ENCODE results near the gene P2RY6.
"Not testable (repeated sequence)": the region's sequence is repeated elsewhere in the genome, so short reads cannot be mapped to it uniquely, and the experiment has no call there.

Gene P2RY6, protein sequence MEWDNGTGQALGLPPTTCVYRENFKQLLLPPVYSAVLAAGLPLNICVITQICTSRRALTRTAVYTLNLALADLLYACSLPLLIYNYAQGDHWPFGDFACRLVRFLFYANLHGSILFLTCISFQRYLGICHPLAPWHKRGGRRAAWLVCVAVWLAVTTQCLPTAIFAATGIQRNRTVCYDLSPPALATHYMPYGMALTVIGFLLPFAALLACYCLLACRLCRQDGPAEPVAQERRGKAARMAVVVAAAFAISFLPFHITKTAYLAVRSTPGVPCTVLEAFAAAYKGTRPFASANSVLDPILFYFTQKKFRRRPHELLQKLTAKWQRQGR

DNA sequence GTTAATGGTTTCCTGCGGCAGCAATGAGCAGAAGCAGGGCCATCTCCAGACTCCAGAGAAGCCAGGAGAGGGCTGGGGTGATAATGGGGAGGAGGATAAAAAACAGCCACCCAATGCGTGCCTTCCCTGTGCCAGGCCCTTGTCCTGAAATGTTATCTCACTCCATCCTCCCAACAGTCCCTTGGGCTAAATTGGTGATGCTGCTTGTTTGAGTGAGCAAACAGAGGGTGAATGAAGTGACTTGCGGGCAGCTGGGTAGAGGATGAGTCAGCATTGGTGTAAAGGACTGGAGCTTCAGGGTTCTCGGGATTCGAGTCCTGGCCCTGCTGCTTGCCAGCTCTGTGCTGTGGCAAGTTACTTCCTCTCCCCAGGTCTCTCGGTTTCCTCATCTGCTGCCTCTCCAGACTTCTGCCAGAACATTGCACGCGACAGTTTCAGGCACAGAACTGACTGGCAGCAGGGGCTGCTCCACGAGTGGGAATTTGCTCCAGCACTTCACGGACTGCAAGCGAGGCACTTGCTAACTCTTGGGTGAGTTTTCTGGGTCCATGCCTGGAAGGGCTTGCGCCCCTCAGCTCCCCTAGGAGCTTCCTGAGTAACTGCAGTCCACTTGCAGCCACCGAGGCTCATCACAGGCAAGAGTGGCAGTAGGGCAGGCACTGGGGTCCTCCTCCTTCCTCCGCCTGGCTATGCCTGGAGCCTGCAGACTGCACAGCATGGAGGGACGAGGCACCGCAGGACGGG lies at the start of gene P2RY6:
P2RY6 (plus strand) TSS at position 403 of the 744 bp plus-strand sequence. CDS start 24,181 bp downstream, outside the sequence.
- peak; percentile 66 to 71 for DNase-seq

DNA sequence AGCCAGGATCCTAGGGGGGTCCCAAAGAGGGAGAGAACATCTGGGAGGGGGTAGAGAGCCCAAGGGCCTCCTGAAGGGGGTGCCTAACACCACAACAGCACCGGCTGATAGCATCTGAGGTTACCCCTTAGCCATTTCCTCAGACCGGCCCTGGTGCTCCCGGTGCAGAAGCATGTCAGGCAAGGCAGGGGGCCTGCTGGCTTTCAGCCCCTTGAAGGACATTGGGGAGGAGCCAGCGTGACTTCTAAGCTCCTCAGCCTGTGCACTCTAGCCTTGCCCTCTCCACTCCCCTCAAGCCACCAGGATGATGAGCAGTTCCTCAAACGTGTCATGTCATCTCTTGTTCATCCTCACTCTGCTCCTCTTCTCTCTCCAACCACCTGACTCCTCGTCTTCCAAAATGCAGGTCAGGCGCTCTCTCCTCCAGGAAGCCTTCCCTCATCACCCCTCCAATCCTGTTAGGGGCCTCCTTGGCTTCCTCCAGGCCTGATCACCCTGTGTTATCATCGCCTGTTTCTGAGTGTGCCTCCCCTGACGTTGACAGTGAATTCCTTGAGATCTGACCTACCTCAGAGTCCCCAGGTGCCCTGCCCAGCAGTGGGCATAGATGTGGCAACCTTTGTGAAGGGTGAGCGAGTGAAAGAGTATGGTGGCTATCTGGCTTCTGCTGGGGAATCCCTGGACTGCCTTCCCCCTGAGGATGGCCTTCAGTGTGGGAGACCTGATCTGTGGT lies 48.0 kb upstream of the P2RY6 start:
- DNase-seq: no peak

DNA sequence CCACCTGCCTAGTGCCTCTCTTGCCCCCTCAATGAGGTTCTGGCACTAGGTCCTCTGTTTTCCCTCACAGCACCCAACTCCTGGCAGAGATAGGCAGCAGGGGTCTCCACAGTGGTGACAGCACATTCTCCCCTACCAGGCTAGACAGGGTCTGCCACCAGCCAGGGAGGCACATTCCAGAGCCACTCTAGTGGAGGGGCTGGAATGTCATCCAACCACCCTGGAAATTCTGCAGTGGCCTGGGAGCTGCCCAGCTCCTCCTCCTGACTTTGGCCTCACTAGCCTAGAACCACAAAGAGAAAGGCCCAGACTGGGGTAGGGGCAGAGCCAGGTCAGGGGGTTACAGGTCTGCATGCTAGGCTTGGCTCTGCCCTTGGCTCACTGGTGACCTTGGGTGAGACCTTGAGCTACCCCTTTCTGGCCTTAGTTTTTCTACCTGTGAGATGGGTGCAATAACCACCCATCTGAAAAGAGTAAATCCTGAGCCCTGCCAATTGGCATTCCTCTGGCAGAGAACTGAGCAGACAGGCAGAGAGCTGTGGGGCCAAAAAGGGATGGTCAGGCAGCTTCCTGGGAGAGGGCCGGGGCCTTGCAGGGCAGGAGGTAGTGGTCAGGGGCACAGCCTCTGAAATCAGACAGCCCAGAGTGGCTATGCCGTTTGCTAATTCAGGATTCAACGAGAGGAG lies 47.0 kb upstream of the P2RY6 start:
- no peak for DNase-seq

DNA sequence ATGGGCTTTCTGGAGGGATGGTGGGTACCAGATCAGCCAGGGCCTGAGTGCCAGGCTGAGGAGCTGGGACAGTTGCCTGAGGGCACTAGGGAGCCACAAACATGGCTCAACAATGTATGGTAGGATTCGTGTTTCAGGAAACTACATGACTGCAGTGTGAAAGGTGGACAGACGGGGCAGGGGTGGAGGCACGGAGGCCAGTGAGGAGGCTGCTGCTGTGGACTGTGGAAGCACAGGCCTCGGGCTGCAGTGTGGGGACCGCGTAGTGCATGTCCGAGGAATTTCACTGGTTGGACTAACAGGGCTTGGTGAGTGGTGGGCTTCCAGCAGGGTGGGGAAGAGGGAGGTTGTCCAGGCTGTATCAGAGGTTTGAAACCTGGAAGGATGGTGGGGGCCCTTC lies 46.3 kb upstream of the P2RY6 start:
- no peak for DNase-seq

DNA sequence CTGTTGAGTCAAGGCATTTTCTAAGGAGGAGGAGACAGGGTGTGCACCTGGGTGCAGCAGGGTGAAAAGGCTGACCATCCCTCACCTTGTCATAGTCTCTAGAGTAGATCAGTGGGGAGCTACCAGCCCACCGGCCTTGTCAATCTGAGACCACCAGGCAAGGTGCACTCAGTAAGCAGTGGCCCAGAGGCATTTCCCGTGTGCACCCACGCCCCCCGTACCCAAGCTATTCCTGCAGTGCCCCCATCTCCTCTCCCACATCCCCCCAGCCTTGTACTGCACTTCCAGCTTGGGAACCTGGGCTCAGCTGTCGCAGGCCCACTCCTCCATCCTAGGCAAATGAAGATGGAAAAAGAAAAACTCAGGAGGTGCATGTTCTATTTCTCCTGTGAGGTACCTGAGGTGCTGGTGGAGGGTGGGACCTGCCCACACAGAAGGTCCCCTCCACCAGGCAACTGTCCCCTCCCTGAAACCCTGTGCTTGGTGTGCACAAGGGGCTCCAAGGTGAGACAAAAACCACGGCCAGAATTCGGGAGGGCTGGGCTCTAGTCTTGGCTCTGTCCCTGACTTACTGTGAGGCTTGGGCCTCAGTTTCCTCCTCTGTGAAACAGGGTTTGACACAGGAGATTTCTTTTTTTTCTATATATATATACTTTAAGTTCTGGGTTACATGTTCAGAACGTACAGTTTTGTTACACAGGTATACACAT lies 45.7 kb upstream of the P2RY6 start:
- DNase-seq: no peak

DNA sequence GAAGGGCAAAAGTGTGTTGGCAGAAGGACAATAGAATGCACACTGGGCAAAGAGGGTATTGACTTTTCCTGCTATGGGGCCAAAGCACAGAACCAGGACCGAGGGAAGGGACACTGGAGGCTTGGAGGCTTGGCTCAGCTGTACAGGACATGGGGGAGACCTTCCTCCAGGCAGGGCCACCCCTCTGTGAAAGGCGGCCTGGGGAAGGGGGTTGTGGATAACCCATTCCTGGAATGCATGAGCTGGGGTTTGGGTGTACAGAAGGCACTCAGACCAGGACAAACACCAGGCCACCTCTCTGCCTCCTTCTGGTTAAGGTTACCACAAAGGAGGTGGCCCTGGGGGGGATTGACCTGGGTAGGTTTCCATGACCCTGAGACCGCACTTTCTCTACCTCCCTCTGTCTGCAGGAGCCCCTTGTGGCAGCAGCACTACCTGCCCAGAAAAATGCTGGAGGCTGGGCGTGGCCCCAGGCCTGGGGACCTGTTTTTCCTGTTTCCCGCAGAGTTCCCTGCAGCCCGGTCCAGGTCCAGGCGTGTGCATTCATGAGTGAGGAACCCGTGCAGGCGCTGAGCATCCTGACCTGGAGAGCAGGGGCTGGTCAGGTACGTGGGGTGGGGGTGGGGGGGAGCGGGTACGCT lies 44.4 kb upstream of the P2RY6 start:
- DNase-seq: no peak

DNA sequence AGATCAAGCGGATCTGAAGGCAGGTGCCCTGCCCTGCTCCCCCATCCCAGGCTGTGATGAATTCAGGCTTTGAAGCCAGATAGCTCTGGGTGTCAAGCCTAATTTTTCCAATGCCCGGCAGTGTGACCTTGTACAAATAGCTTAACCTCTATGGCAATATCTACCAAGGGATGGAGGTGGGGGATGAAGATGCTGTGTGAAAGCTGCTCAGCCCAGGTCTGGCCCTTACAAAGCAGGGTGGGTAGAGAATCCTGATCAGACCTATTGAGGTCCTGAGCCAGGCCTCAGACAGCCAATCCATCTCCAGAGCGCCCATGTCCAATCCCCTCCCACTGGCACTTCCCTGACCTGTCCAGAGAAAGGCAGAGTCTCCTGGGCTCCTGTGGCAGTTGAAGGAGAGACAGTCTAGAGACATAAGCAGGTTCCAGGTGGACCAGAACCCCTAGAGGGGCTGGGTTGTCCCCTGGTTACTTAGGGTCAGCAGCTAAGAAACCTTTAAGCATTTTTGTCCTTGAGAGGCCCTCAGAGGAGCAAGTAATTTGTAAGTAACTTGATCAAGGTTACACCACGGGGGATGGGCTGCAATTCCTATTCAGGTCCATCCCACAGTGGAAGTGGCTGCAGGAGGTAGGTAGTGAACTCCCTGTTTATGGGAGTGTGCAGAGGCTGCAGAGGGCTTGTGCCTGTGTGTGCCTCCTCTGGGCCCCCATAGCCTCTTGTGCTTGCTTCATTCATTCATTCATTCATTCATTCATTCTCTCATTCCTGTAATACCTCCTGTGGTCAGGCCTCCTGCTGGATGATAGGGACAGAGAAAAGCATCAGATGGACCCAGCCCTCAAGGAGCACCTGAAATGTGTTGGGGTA lies 43.6 kb upstream of the P2RY6 start:
- no peak for DNase-seq

DNA sequence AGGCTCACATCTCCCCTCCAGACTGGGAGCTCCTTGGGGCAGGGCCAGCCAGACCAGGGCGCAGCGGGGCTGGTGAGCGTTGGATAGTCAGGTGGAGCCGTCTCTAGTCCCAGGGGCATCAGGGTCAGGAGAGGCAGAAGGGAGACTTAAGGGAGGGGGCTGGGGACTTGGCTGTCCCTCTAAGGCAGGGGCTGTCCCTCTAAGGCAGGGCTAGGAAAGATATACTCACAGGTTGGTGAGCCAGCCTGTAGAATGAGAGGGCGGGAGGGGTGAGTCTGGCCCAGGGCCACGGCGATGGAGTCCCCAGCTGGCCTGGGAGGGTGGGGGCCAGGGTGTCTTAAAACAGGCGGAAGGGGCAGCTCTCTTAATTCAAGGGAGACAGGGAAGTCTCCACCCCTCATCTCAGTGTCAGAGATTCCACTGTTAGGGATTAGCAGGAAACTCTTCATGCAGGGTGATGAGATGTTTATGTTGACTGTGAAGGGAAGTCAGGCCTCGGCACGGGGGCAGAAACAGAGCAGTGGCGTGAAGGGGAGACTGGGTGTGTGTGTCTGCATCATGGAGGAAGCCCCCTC lies 42.7 kb upstream of the P2RY6 start:
- no peak for DNase-seq

DNA sequence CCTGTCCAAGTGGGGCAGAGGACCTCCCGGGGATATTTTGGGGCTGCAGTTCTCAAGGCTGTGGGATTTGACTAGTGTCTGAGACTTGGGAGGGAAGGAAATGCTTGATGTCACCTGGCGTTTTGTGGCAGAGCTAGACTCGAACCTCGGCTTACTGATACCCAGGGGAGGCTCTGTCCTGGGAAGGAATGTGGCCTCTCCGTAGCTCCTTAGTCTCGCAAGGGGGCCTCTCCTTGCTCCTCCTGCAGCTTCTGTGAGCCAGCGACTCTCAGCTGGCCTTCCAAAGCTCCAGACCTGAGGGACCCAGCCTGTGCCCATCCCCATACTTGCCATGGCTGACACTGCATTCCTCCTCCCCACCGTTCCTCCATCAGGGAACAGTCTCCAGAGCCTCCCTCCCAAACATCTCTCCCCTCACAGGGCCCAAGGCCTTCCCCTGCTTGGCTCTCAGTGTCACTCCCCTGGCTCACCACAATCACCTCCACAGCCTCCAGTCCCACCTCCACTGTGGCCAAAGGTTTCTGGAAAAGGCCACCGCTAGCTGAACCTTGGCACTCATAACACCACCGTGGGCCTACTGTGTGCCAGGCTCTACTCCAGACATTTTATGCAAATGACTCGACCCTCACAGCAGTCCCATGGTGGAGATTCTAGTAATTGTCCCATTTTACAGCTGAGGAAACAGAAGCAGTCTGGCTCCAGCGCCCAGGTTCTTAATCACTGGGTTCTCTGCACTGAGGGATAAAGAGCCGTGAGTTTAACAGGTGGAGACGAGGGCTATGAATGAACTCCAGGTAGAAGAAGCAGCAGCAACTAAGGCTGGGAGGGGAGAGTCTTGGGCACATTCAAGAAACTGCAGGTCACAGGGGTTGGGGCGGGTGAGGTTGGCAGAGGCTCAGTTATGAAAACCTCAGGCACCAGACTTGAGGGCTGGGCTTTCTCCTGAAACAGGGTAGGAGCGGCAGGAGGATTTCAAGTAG lies 42.0 kb upstream of the P2RY6 start:
- DNase-seq: no peak

DNA sequence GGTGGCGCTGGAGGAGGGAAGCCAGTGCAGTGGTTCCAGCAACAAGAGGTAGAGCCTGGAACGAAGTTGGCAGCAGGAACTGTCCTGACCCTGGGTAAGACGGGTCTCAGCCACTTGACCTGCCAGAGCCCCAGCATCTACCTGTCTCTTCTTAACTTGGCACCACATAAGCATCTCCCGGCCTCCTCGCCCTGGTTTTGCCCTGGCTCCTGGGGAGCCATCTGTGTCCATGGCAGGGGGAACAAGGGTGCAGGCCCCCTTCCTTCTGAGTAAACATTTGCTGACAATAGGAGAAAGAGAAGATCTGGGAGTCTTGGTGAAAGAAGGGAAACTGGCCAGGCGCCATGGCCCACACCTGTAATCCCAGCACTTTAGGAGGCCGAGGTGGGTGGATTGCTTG lies 41.2 kb upstream of the P2RY6 start:
- no peak for DNase-seq

DNA sequence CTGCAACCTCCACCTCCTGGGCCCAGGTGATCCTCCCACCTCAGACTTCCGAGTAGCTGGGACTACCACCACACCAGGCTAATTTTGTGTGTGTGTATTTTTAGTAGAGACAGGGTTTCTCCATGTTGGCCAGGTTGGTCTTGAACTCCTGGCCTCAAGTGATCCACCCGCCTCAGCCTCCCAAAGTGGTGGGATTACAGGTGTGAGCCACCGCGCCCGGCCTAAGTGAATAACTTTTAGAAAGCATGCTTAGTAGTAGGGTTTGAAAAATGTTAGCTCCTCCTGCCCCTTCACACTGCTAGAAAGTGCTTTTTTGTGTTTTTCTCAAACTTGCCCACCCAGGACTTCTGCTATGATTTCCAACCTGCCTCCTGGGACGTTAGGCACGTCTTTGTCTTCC lies 39.7 kb upstream of the P2RY6 start:
- DNase-seq: not testable (repeated sequence)

DNA sequence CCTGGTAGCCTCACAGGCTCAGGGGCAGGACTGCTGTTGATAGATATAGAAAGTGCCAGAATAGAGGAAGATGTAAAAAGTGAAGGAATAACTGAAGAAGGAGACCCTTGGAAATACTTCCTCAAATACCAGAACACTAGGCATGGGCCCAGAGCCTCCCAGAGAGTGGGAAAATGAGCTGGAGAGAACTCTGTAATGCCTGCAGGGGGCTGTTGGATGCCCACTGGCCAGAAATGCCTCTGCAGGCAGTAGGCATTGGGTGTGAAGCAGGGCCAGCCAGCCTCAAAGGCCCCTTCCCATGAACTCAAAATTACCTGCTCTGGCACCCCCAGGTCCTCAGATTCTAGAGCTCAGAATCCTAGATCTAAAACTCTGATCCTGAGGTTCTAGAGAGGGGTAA lies 38.9 kb upstream of the P2RY6 start:
- no peak for DNase-seq

DNA sequence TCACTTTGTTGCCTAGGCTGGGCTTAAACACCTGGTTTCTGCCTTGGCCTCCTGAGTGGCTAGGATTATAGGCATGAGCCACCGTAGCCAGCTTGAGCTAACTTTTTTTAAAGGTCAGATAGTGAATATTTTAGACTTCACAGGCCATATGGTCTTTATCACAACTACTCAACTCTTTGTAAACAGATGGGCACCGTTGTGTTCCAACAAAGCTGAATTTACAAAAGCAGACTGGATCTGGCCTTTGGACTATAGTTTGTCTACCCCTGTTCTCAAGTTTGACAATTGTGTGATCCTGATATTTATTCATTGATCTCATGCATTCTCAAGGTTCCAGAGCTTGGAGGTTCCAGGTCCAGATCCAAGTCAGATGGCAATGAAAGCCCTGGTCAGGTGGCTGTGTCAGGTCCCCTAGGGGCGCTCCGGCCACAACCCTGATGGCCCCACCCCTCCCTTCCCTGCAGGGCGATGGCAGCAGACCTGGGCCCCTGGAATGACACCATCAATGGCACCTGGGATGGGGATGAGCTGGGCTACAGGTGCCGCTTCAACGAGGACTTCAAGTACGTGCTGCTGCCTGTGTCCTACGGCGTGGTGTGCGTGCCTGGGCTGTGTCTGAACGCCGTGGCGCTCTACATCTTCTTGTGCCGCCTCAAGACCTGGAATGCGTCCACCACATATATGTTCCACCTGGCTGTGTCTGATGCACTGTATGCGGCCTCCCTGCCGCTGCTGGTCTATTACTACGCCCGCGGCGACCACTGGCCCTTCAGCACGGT lies 38.3 kb upstream of the P2RY6 start:
- no peak for DNase-seq

DNA sequence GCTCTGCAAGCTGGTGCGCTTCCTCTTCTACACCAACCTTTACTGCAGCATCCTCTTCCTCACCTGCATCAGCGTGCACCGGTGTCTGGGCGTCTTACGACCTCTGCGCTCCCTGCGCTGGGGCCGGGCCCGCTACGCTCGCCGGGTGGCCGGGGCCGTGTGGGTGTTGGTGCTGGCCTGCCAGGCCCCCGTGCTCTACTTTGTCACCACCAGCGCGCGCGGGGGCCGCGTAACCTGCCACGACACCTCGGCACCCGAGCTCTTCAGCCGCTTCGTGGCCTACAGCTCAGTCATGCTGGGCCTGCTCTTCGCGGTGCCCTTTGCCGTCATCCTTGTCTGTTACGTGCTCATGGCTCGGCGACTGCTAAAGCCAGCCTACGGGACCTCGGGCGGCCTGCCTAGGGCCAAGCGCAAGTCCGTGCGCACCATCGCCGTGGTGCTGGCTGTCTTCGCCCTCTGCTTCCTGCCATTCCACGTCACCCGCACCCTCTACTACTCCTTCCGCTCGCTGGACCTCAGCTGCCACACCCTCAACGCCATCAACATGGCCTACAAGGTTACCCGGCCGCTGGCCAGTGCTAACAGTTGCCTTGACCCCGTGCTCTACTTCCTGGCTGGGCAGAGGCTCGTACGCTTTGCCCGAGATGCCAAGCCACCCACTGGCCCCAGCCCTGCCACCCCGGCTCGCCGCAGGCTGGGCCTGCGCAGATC lies 37.5 kb upstream of the P2RY6 start:
- no peak for DNase-seq

DNA sequence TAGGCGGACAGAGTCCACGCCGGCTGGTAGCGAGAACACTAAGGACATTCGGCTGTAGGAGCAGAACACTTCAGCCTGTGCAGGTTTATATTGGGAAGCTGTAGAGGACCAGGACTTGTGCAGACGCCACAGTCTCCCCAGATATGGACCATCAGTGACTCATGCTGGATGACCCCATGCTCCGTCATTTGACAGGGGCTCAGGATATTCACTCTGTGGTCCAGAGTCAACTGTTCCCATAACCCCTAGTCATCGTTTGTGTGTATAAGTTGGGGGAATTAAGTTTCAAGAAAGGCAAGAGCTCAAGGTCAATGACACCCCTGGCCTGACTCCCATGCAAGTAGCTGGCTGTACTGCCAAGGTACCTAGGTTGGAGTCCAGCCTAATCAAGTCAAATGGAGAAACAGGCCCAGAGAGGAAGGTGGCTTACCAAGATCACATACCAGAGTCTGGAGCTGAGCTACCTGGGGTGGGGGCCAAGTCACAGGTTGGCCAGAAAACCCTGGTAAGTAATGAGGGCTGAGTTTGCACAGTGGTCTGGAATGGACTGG lies 36.8 kb upstream of the P2RY6 start:
- no peak for DNase-seq

DNA sequence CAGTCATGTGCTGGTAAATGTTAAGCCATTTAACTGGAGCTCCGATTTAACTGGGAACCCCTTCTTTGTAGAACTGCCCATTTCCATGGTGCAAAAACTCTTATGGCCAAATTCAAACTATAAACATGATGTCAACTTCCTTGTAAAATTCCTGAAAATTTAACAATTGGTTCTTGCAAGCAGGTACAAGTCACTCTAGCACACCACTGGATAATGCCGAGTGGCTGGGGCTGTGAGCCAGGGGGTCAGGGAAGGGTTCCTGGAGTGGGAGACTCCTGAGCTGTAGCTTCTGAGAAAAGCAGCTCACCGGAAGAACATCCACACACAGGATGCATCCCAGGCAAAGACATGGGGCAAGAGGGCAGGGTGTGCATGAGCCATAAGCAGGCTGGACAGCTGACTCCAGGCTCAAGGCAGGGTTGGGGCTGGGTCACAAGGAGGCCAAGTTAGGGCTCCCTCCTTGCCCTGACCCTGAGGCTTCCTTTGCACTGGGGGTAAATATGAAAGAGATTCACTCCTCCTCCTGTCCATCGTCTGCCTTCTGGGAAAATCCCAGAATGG lies 35.9 kb upstream of the P2RY6 start:
- DNase-seq: peak in 1 of 2 donors; percentile 37

DNA sequence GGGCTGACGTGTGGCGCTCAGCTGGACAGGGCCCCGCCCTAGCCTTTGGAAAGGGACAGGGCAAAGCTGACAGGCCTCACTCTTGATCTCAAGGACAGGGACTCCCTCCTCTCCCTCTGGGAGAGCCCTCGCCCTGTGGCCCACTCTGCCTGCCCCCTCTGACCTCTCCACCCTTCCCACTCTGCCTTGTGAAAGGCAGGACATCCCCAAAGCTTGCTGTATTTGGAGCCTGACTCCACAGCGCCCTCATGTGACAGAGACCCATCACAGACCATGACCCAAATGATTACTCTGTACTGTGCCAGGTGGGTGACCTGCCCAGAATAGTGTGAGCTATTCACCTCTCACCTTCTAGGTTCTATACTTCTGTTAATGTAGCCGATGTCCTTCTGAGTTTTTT lies 35.3 kb upstream of the P2RY6 start:
- DNase-seq: peak; percentile 78 to 92

All from inflammatory macrophage treated with lipopolysaccharide for 1 hour (primary cell).